VCaP (cell line): Measurements from ENCODE around the gene TRIM68.

Experiments used
- H3K27ac ChIP-seq: fragments of 450-650 bp; 2 replicates; pipeline ENCODE4 v1.5.1; 2017
- CTCF ChIP-seq: fragments of 450-650 bp; conservative IDR thresholded peaks from 2 replicates; pipeline ENCODE4 v1.5.1; 2017; ENCODE audit warnings: mild to moderate bottlenecking, moderate library complexity

Gene TRIM68, protein sequence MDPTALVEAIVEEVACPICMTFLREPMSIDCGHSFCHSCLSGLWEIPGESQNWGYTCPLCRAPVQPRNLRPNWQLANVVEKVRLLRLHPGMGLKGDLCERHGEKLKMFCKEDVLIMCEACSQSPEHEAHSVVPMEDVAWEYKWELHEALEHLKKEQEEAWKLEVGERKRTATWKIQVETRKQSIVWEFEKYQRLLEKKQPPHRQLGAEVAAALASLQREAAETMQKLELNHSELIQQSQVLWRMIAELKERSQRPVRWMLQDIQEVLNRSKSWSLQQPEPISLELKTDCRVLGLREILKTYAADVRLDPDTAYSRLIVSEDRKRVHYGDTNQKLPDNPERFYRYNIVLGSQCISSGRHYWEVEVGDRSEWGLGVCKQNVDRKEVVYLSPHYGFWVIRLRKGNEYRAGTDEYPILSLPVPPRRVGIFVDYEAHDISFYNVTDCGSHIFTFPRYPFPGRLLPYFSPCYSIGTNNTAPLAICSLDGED

GRCh38 chr11:4607781-4608666 is at the start of gene TRIM68:
TRIM68 (minus strand) TSS chr11:4608231; CDS start chr11:4605504, 2,727 bp downstream.
- peak within 1 kb of the TSS; percentile 87 for H3K27ac ChIP-seq
- TF ChIP-seq CTCF, result no peak

DNA sequence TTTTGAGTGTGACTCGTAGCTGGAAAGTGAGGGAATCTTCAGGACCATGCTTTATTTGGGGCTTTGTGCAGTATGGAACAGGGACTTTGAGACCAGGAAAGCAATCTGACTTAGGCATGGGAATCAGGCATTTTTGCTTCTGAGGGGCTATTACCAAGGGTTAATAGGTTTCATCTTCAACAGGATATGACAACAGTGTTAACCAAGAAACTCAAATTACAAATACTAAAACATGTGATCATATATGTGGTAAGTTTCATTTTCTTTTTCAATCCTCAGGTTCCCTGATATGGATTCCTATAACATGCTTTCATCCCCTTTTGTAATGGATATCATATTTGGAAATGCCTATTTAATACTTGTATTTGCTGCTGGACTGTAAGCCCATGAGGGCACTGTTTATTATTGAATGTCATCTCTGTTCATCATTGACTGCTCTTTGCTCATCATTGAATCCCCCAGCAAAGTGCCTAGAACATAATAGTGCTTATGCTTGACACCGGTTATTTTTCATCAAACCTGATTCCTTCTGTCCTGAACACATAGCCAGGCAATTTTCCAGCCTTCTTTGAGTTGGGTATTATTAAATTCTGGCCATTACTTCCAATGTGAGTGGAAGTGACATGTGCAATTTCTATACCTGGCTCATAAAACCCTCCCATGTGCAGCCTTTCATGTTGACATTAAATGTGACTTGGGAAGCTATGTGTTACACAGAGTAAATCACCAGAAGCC is 46.8 kb upstream of the TRIM68 start:
- no peak overlapping the region for H3K27ac ChIP-seq
- TF ChIP-seq CTCF, result no peak

- no peak overlapping the region for H3K27ac ChIP-seq
- no peak for TF ChIP-seq CTCF
These were observed 39.7 kb upstream of the TRIM68 start for GRCh38 chr11:4647766-4648165.

- no peak for TF ChIP-seq CTCF
- peak overlapping the region; percentile 10; the same call in 1 of the 2 replicates for H3K27ac ChIP-seq
These were observed 37.9 kb upstream of the TRIM68 start for GRCh38 chr11:4645974-4646373.

DNA sequence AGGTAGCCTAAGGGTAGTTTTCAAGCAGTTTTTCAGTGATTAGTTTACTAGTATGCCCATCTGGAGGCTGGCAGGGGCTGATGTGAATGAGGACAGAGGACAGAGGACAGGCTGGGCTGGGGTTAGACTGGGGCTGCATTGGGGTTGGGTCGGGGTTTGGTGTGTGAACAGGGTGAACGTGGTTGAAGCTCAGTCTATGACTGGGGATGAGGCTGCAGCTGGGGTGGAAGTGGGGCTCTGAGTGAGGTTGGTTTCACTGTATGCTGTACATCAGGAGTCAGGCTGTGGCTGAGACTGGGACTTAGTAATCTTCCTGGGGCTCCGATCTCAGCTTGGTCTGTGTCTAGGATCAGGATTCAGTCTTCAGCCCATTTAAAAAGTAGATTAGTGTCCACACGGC is 36.2 kb upstream of the TRIM68 start:
- H3K27ac ChIP-seq, result 0 out of 2 replicates have a peak overlapping the region, but pooled peaks have one; percentile 10
- TF ChIP-seq CTCF, result no peak

- H3K27ac ChIP-seq, result peak within 1 kb of the TSS; percentile 10; the same call in 1 of the 2 replicates
- no peak for TF ChIP-seq CTCF
These were observed 35.7 kb upstream of the TRIM68 start, which contains the start of gene OR51E1 for GRCh38 chr11:4643682-4644081. OR51E1 (plus strand) TSS chr11:4643982; CDS start chr11:4652527, 8,545 bp downstream.
